WI38 (cell line): ENCODE data around the gene UGP2.
"Not testable (repeated sequence)": the region's sequence is repeated elsewhere in the genome, so short reads cannot be mapped to it uniquely, and the experiment has no call there.

ENCODE experiments used
- H3K4me3 ChIP-seq: 2 replicates; pipeline ENCODE4 v1.5.1; 2011; ENCODE audit warnings: low read depth, mild to moderate bottlenecking, control low read depth, low read length
- TF ChIP-seq, protein P1 (sequence below): IDR thresholded peaks from 2 replicates; pipeline ENCODE4 v1.5.1; 2012; ENCODE audit warnings: low read depth, mild to moderate bottlenecking, control low read depth, low read length

The UGP2 gene

DNA sequence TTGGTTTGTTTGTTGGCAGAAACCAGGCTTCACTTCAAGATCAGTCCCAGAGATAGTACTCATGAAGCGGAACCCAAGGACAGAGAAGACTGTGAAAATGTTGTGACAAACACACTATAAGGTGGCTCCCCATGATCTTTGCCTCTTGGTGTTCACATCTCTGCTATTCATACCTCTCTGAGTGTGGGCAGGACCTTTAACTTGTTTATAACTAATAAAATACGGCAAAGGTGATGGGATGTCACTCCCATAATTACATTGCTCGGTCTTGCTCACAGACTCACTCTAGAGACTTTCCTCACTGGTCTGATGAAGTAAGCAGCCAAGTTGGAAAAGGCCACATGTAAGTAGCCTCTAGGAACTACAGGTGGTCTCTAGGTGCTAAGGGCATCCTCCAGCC, 30.6 kb upstream of the UGP2 start:
- TF ChIP-seq, protein P1, sequence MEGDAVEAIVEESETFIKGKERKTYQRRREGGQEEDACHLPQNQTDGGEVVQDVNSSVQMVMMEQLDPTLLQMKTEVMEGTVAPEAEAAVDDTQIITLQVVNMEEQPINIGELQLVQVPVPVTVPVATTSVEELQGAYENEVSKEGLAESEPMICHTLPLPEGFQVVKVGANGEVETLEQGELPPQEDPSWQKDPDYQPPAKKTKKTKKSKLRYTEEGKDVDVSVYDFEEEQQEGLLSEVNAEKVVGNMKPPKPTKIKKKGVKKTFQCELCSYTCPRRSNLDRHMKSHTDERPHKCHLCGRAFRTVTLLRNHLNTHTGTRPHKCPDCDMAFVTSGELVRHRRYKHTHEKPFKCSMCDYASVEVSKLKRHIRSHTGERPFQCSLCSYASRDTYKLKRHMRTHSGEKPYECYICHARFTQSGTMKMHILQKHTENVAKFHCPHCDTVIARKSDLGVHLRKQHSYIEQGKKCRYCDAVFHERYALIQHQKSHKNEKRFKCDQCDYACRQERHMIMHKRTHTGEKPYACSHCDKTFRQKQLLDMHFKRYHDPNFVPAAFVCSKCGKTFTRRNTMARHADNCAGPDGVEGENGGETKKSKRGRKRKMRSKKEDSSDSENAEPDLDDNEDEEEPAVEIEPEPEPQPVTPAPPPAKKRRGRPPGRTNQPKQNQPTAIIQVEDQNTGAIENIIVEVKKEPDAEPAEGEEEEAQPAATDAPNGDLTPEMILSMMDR = no peak
- no peak overlapping the region for H3K4me3 ChIP-seq

GRCh38 chr2:63811870-63812269, 29.8 kb upstream of the UGP2 start:
- not testable (repeated sequence) for H3K4me3 ChIP-seq

DNA sequence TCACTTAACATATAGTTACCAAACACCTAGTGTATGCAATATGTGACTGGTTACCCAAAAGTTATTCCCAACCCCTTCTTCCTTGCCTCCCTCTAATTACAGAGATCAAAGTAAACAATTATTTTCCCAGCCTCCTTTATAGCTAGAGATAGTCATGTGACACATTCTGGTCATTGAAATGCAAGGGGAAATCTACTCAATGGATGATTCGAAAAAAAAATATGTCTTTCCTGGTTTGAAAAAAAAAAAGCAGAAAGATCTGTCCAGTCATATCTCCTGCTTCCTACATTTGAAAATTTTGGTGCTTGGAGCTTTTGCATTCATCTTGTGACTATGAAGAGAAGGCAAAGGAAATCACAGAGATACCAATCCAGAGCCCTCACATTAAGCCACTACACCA, 27.6 kb upstream of the UGP2 start:
- TF ChIP-seq, protein P1 = no peak
- H3K4me3 ChIP-seq = no peak overlapping the region

DNA sequence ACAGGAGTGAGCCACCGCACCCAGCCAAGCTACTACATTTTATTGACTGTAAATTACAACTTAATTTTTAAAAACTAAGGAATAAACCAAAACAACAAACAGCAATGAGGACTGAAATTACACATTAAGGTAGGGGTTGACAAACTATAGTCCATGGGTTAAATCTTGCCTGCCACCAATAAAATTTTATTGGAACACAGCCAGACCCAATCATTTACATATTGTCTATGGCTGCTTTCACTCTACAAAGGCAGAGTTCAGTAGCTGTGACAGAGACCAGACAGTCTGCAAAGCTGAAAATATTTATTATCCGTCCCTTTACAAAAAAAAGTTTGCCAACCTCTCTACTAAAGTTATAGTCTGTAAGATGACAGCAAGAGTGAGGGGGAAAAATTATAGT, 24.3 kb upstream of the UGP2 start:
- TF ChIP-seq, protein P1 = no peak
- H3K4me3 ChIP-seq = no peak overlapping the region

DNA sequence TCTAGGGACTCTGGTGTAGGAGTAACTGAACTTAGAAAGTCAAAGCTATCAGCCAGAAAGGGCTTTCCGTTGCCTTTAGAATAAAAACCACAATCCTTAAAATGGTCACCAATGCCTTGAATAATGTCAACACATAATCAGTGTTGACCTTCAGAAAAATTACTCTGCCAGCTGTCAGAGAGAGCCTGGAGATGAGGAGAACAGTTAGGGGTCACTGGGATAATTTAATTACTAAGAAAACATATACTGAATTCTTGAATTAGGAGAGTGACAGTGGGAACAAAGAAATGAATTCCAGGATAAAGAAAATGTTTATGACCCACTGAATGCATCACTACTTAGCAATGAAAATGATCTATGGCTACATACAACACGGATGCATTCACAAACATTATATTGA, 23.4 kb upstream of the UGP2 start:
- TF ChIP-seq, protein P1 = no peak
- no peak overlapping the region for H3K4me3 ChIP-seq

DNA sequence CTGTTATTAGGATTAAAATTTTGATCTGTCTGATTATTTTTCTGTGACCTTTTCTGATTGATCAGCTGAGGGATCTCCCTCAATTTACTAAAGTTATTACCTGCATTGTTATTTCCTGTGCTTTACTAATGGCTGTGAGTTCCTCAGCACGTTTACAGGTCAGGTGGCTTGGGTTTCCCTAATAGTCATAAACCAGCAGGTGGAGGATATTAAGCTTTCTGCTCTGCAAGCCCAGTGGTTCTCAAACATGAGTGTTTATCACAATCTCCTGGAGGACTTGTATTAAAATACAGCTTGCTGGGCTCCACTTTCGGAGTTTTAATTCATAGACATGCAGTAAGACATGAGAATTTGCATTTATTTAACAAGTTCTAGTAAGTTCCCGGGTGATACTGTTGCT, 22.4 kb upstream of the UGP2 start:
- H3K4me3 ChIP-seq = no peak overlapping the region
- TF ChIP-seq, protein P1 = no peak

DNA sequence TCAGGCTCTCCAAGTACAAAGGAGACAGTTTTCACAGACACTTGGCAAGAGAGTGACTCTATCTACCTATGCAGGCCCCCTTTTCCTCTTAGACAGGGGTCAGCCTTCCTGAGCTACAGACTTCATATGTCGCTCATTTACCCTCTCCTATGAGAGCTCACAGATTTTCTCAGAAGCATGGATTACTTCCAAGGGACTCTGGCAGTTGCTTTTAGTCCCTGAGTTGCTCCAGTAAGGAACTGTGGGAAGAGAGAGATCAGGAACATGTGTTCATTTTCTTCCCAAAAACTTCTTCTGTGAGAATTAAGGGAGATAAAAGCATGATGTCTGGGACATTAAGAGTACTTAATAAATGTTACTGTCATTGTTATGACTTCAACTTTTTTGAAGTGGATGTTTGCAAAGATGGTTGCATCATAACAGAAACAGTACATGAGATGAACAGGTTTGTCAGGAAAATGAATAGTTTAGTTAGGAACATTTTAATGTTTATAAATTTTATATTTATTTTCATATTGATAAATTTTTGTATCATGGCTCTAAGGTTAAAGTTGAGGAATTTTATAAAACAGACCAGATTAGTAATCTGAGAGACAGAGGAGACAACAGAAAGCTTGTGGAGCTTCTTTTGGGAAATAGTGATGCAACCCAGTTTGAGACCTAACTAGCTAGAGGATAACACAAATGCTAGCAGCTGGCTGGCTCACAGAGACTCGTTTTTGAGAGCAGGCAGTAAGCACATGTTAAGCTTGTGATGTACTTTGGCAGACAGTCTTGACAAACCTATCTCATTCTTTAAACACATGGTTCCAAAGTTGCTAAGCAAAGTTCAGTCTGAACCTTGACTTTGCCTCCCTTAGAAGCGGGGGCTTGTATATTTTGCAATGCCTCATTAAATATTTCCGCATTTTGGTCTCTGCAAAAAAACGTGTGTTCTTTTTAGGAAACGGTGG, 21.7 kb upstream of the UGP2 start:
- H3K4me3 ChIP-seq = no peak overlapping the region
- TF ChIP-seq, protein P1 = no peak
